ENCODE measurements around the gene BIRC3.
"Not testable (repeated sequence)": the region's sequence is repeated elsewhere in the genome, so short reads cannot be mapped to it uniquely, and the experiment has no call there.

Gene BIRC3

GRCh38 chr11:102328748-102329147 lies 11.5 kb downstream of the BIRC3 start:
- DNase-seq = no peak

- DNase-seq = no peak
Observed at GRCh38 chr11:102330231-102330630, 12.9 kb downstream of the BIRC3 start.

- no peak for DNase-seq
Observed at GRCh38 chr11:102331341-102331740, 14.1 kb downstream of the BIRC3 start.

- DNase-seq = no peak
Observed at GRCh38 chr11:102332611-102332994, 15.3 kb downstream of the BIRC3 start.

- no peak for DNase-seq
Observed at GRCh38 chr11:102338479-102339010, 21.3 kb downstream of the BIRC3 start.

GRCh38 chr11:102341311-102341710 lies 24.0 kb downstream of the BIRC3 start:
- not testable (repeated sequence) for DNase-seq

GRCh38 chr11:102341844-102342318 lies 24.6 kb downstream of the BIRC3 start:
- DNase-seq = peak; percentile 30 to 78 (median 62)

- no peak for DNase-seq
Observed at GRCh38 chr11:102343809-102344208, 26.5 kb downstream of the BIRC3 start.

GRCh38 chr11:102345904-102346303 lies 28.6 kb downstream of the BIRC3 start:
- no peak for DNase-seq

GRCh38 chr11:102346456-102346747 lies 29.1 kb downstream of the BIRC3 start:
- DNase-seq = no peak

GRCh38 chr11:102346748-102347461 lies 29.6 kb downstream of the BIRC3 start, which contains the start of gene BIRC2:
Gene BIRC2 (plus strand): TSS chr11:102347214. CDS start chr11:102349855, 2,641 bp downstream.
- peak; percentile 88 to 96 (median 91) for DNase-seq

GRCh38 chr11:102347462-102348370 lies 30.4 kb downstream of the BIRC3 start:
- DNase-seq = peak in 2 of 5 donors; percentile 24 to 39

GRCh38 chr11:102357116-102357515 lies 39.8 kb downstream of the BIRC3 start:
- DNase-seq = no peak

GRCh38 chr11:102359372-102359771 lies 42.1 kb downstream of the BIRC3 start:
- DNase-seq = no peak

GRCh38 chr11:102360681-102361080 lies 43.4 kb downstream of the BIRC3 start:
- no peak for DNase-seq

GRCh38 chr11:102361086-102362031 lies 44.1 kb downstream of the BIRC3 start:
- peak in 4 of 5 donors; percentile 13 to 42 (median 32) for DNase-seq

GRCh38 chr11:102364991-102365390 lies 47.7 kb downstream of the BIRC3 start:
- DNase-seq = no peak

- peak in 1 of 5 donors; percentile 21 for DNase-seq
Observed at GRCh38 chr11:102367364-102367763, 50.1 kb downstream of the BIRC3 start.

- DNase-seq = peak in 1 of 5 donors; percentile 72
Observed at GRCh38 chr11:102368472-102368871, 51.2 kb downstream of the BIRC3 start.

- not testable (repeated sequence) for DNase-seq
Observed at GRCh38 chr11:102374633-102375424, 57.5 kb downstream of the BIRC3 start.

GRCh38 chr11:102375720-102376399 lies 58.6 kb downstream of the BIRC3 start:
- DNase-seq = no peak
